HG02852 (cell line): Measurements from ENCODE around the gene GSTK1.
"Not testable (repeated sequence)": the region's sequence is repeated elsewhere in the genome, so short reads cannot be mapped to it uniquely, and the experiment has no call there.

Experiments
- ATAC-seq: cut with Tn5 transposase; IDR thresholded peaks from one replicate; pipeline ENCODE4 v1.9.1; 2021; ENCODE audit warnings: mild to moderate bottlenecking, moderate library complexity; ENCODE audit not compliant: unreplicated experiment

The GSTK1 gene

GRCh38 chr7:143263266-143264195 lies at the start of gene GSTK1:
Gene GSTK1, plus strand, starts transcription at chr7:143263441. Its CDS starts 73 bp downstream, at chr7:143263514.
- peak; percentile 95 for ATAC-seq

GRCh38 chr7:143213478-143213877 lies 49.8 kb upstream of the GSTK1 start:
- not testable (repeated sequence) for ATAC-seq

- ATAC-seq: peak; percentile 88
These were observed 48.2 kb upstream of the GSTK1 start for GRCh38 chr7:143214789-143215679.

GRCh38 chr7:143216151-143216550 lies 47.1 kb upstream of the GSTK1 start:
- ATAC-seq: no peak

GRCh38 chr7:143216686-143217085 lies 46.6 kb upstream of the GSTK1 start:
- no peak for ATAC-seq

GRCh38 chr7:143217806-143218205 lies 45.4 kb upstream of the GSTK1 start:
- no peak for ATAC-seq

GRCh38 chr7:143221286-143221685 lies 42.0 kb upstream of the GSTK1 start:
- no peak for ATAC-seq

- ATAC-seq: no peak
These were observed 41.5 kb upstream of the GSTK1 start, which contains the start of gene TAS2R40 for GRCh38 chr7:143221737-143222136. Gene TAS2R40, plus strand, starts transcription at chr7:143222037. Its CDS starts 42 bp downstream, at chr7:143222079.

GRCh38 chr7:143222782-143223181 lies 40.5 kb upstream of the GSTK1 start:
- ATAC-seq: no peak

- no peak for ATAC-seq
These were observed 39.5 kb upstream of the GSTK1 start for GRCh38 chr7:143223784-143224183.

- ATAC-seq: no peak
These were observed 38.2 kb upstream of the GSTK1 start for GRCh38 chr7:143225047-143225446.

GRCh38 chr7:143227806-143228205 lies 35.4 kb upstream of the GSTK1 start:
- no peak for ATAC-seq

- ATAC-seq: no peak
These were observed 34.0 kb upstream of the GSTK1 start for GRCh38 chr7:143229054-143229790.

- no peak for ATAC-seq
These were observed 32.4 kb upstream of the GSTK1 start for GRCh38 chr7:143230602-143231457.

GRCh38 chr7:143233816-143234532 lies 29.3 kb upstream of the GSTK1 start:
- ATAC-seq: no peak

- no peak for ATAC-seq
These were observed 28.7 kb upstream of the GSTK1 start for GRCh38 chr7:143234533-143234875.

- ATAC-seq: no peak
These were observed 27.7 kb upstream of the GSTK1 start for GRCh38 chr7:143235561-143235960.

- ATAC-seq: no peak
These were observed 26.7 kb upstream of the GSTK1 start for GRCh38 chr7:143236408-143236990.

- ATAC-seq: no peak
These were observed 25.9 kb upstream of the GSTK1 start for GRCh38 chr7:143237366-143237765.
